Measurements from ENCODE around the gene BCL6B. TPM values are rescaled to one million over a fixed set of nuclear protein-coding genes. Genes with fewer than 3 reads are reported as not detected.

The BCL6B gene
- polyA plus RNA-seq, 3 donors, result 0.06 TPM; not detected in 2

GRCh38 chr17:7039832-7040231, 17.0 kb downstream of the BCL6B start:
- WGBS (ENCODE audit: insufficient coverage), result 85% methylated on average over 3 of the region's 5 CpGs
- Mint-ChIP-seq H3K27me3 (ENCODE audit: low read depth in 3 of 3) (peaks cover 31 to 44% (median 44%) of the 10 kb centered on the region in 3 donors), H3K27ac (peak overlapping the region in 2 of 7 donors; percentile 70 to 74), H3K36me3 (peaks cover 3 to 12% of the 10 kb centered on the region in 2 donors), H3K9me3 (peaks cover 0 to 11% (median 4%) of the 10 kb centered on the region in 7 donors), H3K4me1 (peaks cover 46% of the 10 kb centered on the region), H3K4me3 (no peak overlapping the region)
- Histone ChIP-seq H3K4me3 (replicated peaks in 1 of 3; ENCODE audit: low read depth in 2 of 3, low read length in 3 of 3) (no peak overlapping the region), H3K27ac (ENCODE audit: low read depth in 1 of 2, low read length in 2 of 2) (no peak overlapping the region), H3K4me1 (ENCODE audit: control insufficient read depth in 1 of 2, insufficient read depth in 2 of 2, low read length in 2 of 2) (peaks cover 39 to 42% of the 10 kb centered on the region in 2 donors), H4K20me1 (ENCODE audit: insufficient read depth, low read length) (peaks cover 4% of the 10 kb centered on the region), H3K4me2 (replicated peaks; ENCODE audit: extremely low read depth, low read length, poor library complexity, severe bottlenecking) (no peak overlapping the region), H3K79me2 (ENCODE audit: insufficient read depth, low read length) (peaks cover 10% of the 10 kb centered on the region), H2AFZ (ENCODE audit: insufficient read depth, low read depth, low read length, poor library complexity, severe bottlenecking) (no peak overlapping the region), H3K36me3 (replicated peaks in 1 of 2; ENCODE audit: control insufficient read depth in 1 of 2, insufficient read depth in 2 of 2, low read length in 2 of 2) (no peaks in the 10 kb centered on the region), H3K27me3 (ENCODE audit: control insufficient read depth in 2 of 2, insufficient read depth in 2 of 2, low read length in 2 of 2) (peaks cover 32 to 38% of the 10 kb centered on the region in 2 donors), H3K9ac (ENCODE audit: insufficient read depth, low read length, poor library complexity, severe bottlenecking) (no peak overlapping the region), H3K9me3 (replicated peaks in 1 of 2; ENCODE audit: control insufficient read depth in 1 of 2, insufficient read depth in 1 of 2, low read length in 2 of 2) (peaks cover 0 to 4% of the 10 kb centered on the region in 2 donors)
- TF ChIP-seq CTCF (IDR thresholded peaks at IDR 0.05), result no peak
- DNase-seq, result no peak
- intact Hi-C loops (cut with micrococcal nuclease), result loop anchor here in 1 of 2 donors (5.0 kb wide), 1 partner anchor 252 kb away; the partner anchor contains the start of gene YBX2

- 30% methylated on average over 36 of the region's 43 CpGs for WGBS (ENCODE audit: insufficient coverage)
- Histone ChIP-seq H3K79me2 (ENCODE audit: insufficient read depth, low read length) (peaks cover under 1% of the 10 kb centered on the region), H2AFZ (ENCODE audit: insufficient read depth, low read depth, low read length, poor library complexity, severe bottlenecking) (peak overlapping the region; percentile 48), H4K20me1 (ENCODE audit: insufficient read depth, low read length) (peaks cover 4% of the 10 kb centered on the region), H3K4me1 (ENCODE audit: control insufficient read depth in 1 of 2, insufficient read depth in 2 of 2, low read length in 2 of 2) (peaks cover 35 to 36% of the 10 kb centered on the region in 2 donors), H3K4me3 (replicated peaks in 1 of 3; ENCODE audit: low read depth in 2 of 3, low read length in 3 of 3) (peak overlapping the region in 1 of 3 experiments; percentile 63), H3K27ac (ENCODE audit: low read depth in 1 of 2, low read length in 2 of 2) (no peak overlapping the region), H3K4me2 (replicated peaks; ENCODE audit: extremely low read depth, low read length, poor library complexity, severe bottlenecking) (peak overlapping the region; percentile 79), H3K36me3 (replicated peaks in 1 of 2; ENCODE audit: control insufficient read depth in 1 of 2, insufficient read depth in 2 of 2, low read length in 2 of 2) (no peaks in the 10 kb centered on the region), H3K9me3 (replicated peaks in 1 of 2; ENCODE audit: control insufficient read depth in 1 of 2, insufficient read depth in 1 of 2, low read length in 2 of 2) (peaks cover 0 to 4% of the 10 kb centered on the region in 2 donors), H3K27me3 (ENCODE audit: control insufficient read depth in 2 of 2, insufficient read depth in 2 of 2, low read length in 2 of 2) (peaks cover 32 to 46% of the 10 kb centered on the region in 2 donors), H3K9ac (ENCODE audit: insufficient read depth, low read length, poor library complexity, severe bottlenecking) (no peak overlapping the region)
- Mint-ChIP-seq H3K4me1 (peaks cover 41% of the 10 kb centered on the region), H3K4me3 (peak overlapping the region; percentile 50 to 81), H3K27me3 (ENCODE audit: low read depth in 3 of 3) (peaks cover 38 to 55% (median 50%) of the 10 kb centered on the region in 3 donors), H3K36me3 (peaks cover 5 to 12% of the 10 kb centered on the region in 2 donors), H3K27ac (no peak overlapping the region), H3K9me3 (peaks cover 0 to 11% (median 4%) of the 10 kb centered on the region in 7 donors)
- DNase-seq, result no peak
- intact Hi-C loops (cut with micrococcal nuclease), result loop anchor here in 1 of 2 donors (5.0 kb wide), 1 partner anchor 250 kb away; the partner anchor contains the start of gene YBX2
- no peak for TF ChIP-seq CTCF (IDR thresholded peaks at IDR 0.05)
These were observed 19.0 kb downstream of the BCL6B start for GRCh38 chr17:7041607-7042500.
